BE2C (cell line): ENCODE measurements around the gene STXBP1.
A peak's percentile ranks its signal among the peaks of the same experiment; 100 is the strongest.

Experiments used
- DNase-seq: peaks from one replicate; pipeline ENCODE4 v3.0.0-alpha.2; 2020
- H3K27me3 ChIP-seq: fragments of 250-450 bp; sonication (Bioruptor Pico); 2 replicates; pipeline ENCODE4 v1.5.1; 2020; ENCODE audit warnings: mild to moderate bottlenecking
- H3K36me3 ChIP-seq: fragments of 250-450 bp; sonication (Bioruptor Pico); 2 replicates; pipeline ENCODE4 v1.5.1; 2020; ENCODE audit warnings: mild to moderate bottlenecking
- H3K4me1 ChIP-seq: fragments of 250-450 bp; sonication (Bioruptor Pico); 2 replicates; pipeline ENCODE4 v1.5.1; 2020
- H3K4me3 ChIP-seq: 2 replicates; pipeline ENCODE4 v1.5.1; 2011; ENCODE audit warnings: low read depth, low read length
- H3K9me3 ChIP-seq: fragments of 250-450 bp; sonication (Bioruptor Pico); 2 replicates; pipeline ENCODE4 v1.5.1; 2020
- CTCF ChIP-seq: IDR thresholded peaks from 2 replicates; pipeline ENCODE4 v1.5.1; 2012; ENCODE audit warnings: mild to moderate bottlenecking, low read depth, low read length

STXBP1 gene

GRCh38 chr9:127731938-127732337, 119.9 kb downstream of the STXBP1 start:
- H3K9me3 ChIP-seq = no peaks in the 10 kb centered on the region
- no peaks in the 10 kb centered on the region for H3K27me3 ChIP-seq
- no peak overlapping the region for H3K4me3 ChIP-seq
- TF ChIP-seq CTCF = no peak
- no peak for DNase-seq
- H3K4me1 ChIP-seq = peaks cover 4% of the 10 kb centered on the region
- no peaks in the 10 kb centered on the region for H3K36me3 ChIP-seq

- peaks cover 4% of the 10 kb centered on the region for H3K4me1 ChIP-seq
- H3K4me3 ChIP-seq = no peak overlapping the region
- H3K36me3 ChIP-seq = no peaks in the 10 kb centered on the region
- H3K9me3 ChIP-seq = no peaks in the 10 kb centered on the region
- TF ChIP-seq CTCF = no peak
- no peaks in the 10 kb centered on the region for H3K27me3 ChIP-seq
- DNase-seq = no peak
These were observed 120.4 kb downstream of the STXBP1 start for GRCh38 chr9:127732444-127732843.

- H3K9me3 ChIP-seq = no peaks in the 10 kb centered on the region
- no peak for TF ChIP-seq CTCF
- H3K36me3 ChIP-seq = no peaks in the 10 kb centered on the region
- H3K4me1 ChIP-seq = peaks cover 4% of the 10 kb centered on the region
- no peak overlapping the region for H3K4me3 ChIP-seq
- no peaks in the 10 kb centered on the region for H3K27me3 ChIP-seq
- DNase-seq = no peak
These were observed 121.5 kb downstream of the STXBP1 start for GRCh38 chr9:127733614-127734013.

- Histone ChIP-seq H3K36me3 (no peaks in the 10 kb centered on the region), H3K4me1 (peaks cover 4% of the 10 kb centered on the region), H3K9me3 (no peaks in the 10 kb centered on the region), H3K4me3 (peak overlapping the region; percentile 79), H3K27me3 (no peaks in the 10 kb centered on the region)
- TF ChIP-seq CTCF = no peak
- no peak for DNase-seq
These were observed 122.2 kb downstream of the STXBP1 start for GRCh38 chr9:127734247-127734746.

- DNase-seq = peak; percentile 98
- Histone ChIP-seq H3K27me3 (no peaks in the 10 kb centered on the region), H3K9me3 (no peaks in the 10 kb centered on the region), H3K36me3 (no peaks in the 10 kb centered on the region), H3K4me3 (peak within 1 kb of the TSS; percentile 79), H3K4me1 (peaks cover 4% of the 10 kb centered on the region)
- TF ChIP-seq CTCF = peak; percentile 91
These were observed 122.9 kb downstream of the STXBP1 start, which contains the start of gene TOR2A for GRCh38 chr9:127734747-127735529. Gene TOR2A, minus strand, starts transcription at chr9:127735294. Its CDS starts 24 bp downstream, at chr9:127735270.

- Histone ChIP-seq H3K36me3 (no peaks in the 10 kb centered on the region), H3K4me3 (peak overlapping the region; percentile 37), H3K9me3 (no peaks in the 10 kb centered on the region), H3K27me3 (no peaks in the 10 kb centered on the region), H3K4me1 (peaks cover 4% of the 10 kb centered on the region)
- DNase-seq = no peak
- no peak for TF ChIP-seq CTCF
These were observed 123.6 kb downstream of the STXBP1 start for GRCh38 chr9:127735530-127736185.
